ENCODE measurements around the gene PLPPR1. TPM values are rescaled to one million over a fixed set of nuclear protein-coding genes. Genes with fewer than 3 reads are reported as not detected.

Gene PLPPR1
- total RNA-seq, 1 donor from 2014 or later: not detected

DNA sequence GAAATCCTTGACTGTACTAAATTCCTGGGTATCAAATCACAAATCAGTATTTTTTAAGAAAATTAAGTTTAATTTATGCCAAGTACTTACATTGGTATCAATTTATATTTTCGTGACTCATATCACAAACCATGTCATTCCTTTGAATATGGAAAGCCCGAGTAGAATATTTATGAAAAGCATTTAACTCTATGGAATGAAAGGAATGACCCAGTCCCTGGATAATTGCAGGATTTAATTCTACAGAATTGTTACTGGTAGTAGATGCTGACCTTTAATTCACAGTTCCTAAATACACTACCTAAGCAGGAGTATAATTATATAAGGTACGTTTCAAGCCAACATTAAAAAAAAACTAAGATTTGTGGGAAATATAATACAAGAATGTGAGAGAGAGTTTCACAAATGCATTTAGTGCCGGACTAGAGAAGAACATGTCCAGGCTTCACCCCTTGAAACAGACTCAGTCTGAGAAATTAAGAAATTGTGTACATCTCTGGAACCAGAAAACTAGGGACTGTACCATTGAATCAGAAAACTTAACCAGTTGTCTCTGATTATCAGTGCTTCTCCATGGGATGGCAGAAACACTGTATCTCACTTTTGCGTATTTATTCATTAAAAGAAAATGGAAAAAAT is 28.5 kb upstream of the PLPPR1 start:
- no peak for DNase-seq (ENCODE audit: extremely low spot score, unreplicated experiment)
- no peak overlapping the region for H3K4me3 Mint-ChIP-seq (ENCODE audit: unreplicated experiment)
- no peaks in the 10 kb centered on the region for H3K36me3 Mint-ChIP-seq (ENCODE audit: unreplicated experiment)
- H3K27me3 Mint-ChIP-seq (ENCODE audit: unreplicated experiment): no peaks in the 10 kb centered on the region
- no peaks in the 10 kb centered on the region for H3K4me1 Mint-ChIP-seq (ENCODE audit: unreplicated experiment)
- no peaks in the 10 kb centered on the region for H3K9me3 Mint-ChIP-seq (ENCODE audit: unreplicated experiment)
- no peak for TF ChIP-seq CTCF (IDR thresholded peaks at IDR 0.05)
- H3K27ac Mint-ChIP-seq (ENCODE audit: unreplicated experiment): no peak overlapping the region

GRCh38 chr9:101005246-101005645 is 23.3 kb upstream of the PLPPR1 start:
- no peak for TF ChIP-seq CTCF (IDR thresholded peaks at IDR 0.05)
- H3K27ac Mint-ChIP-seq (ENCODE audit: unreplicated experiment): no peak overlapping the region
- no peak for DNase-seq (ENCODE audit: extremely low spot score, unreplicated experiment)
- H3K9me3 Mint-ChIP-seq (ENCODE audit: unreplicated experiment): no peaks in the 10 kb centered on the region
- H3K4me1 Mint-ChIP-seq (ENCODE audit: unreplicated experiment): no peaks in the 10 kb centered on the region
- H3K4me3 Mint-ChIP-seq (ENCODE audit: unreplicated experiment): no peak overlapping the region
- no peaks in the 10 kb centered on the region for H3K36me3 Mint-ChIP-seq (ENCODE audit: unreplicated experiment)
- no peaks in the 10 kb centered on the region for H3K27me3 Mint-ChIP-seq (ENCODE audit: unreplicated experiment)

DNA sequence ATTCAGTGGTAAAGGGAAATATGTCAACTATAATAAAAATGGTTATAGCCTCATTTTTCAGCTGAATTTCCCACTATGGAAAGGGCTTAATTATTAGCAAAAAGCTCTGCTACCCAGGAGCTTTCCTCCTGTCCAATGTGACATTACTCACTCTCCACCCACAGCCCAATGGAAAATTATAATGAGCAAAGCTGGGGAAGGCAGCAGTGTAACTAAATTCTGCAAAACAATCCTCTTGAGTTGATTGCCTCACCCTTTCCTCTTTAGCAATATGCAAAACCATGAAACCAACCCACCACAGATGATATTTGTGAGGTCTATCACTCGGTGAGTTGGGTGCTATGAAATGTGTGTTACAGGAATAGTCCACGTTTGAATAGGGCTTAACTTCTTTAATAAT is 14.0 kb upstream of the PLPPR1 start:
- no peaks in the 10 kb centered on the region for H3K36me3 Mint-ChIP-seq (ENCODE audit: unreplicated experiment)
- no peak for TF ChIP-seq CTCF (IDR thresholded peaks at IDR 0.05)
- no peak overlapping the region for H3K27ac Mint-ChIP-seq (ENCODE audit: unreplicated experiment)
- no peaks in the 10 kb centered on the region for H3K27me3 Mint-ChIP-seq (ENCODE audit: unreplicated experiment)
- DNase-seq (ENCODE audit: extremely low spot score, unreplicated experiment): no peak
- no peaks in the 10 kb centered on the region for H3K4me1 Mint-ChIP-seq (ENCODE audit: unreplicated experiment)
- H3K4me3 Mint-ChIP-seq (ENCODE audit: unreplicated experiment): no peak overlapping the region
- no peaks in the 10 kb centered on the region for H3K9me3 Mint-ChIP-seq (ENCODE audit: unreplicated experiment)

DNA sequence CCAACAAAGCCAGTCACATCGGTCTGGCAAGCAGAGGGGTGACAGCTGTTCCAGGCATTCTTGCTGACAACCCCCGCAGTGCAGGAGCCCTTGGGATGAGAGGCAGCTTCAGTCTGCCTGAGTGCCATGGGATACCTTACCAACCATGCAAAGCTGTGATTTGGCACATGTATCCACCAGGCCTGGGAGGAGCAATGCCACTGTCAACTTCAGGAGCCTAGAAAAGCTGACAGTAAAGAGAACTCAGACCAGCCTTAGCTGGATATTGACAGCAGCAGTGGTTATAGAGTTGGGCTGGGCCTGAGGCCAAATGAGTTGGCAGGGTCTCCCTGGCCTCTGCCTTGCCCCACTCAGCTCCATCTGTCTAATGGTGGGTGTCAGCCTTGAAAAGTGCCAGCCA is 10.1 kb upstream of the PLPPR1 start:
- Mint-ChIP-seq H3K9me3 (ENCODE audit: unreplicated experiment) (no peaks in the 10 kb centered on the region), H3K36me3 (ENCODE audit: unreplicated experiment) (no peaks in the 10 kb centered on the region), H3K27ac (ENCODE audit: unreplicated experiment) (no peak overlapping the region), H3K27me3 (ENCODE audit: unreplicated experiment) (peaks cover 3% of the 10 kb centered on the region), H3K4me1 (ENCODE audit: unreplicated experiment) (no peaks in the 10 kb centered on the region), H3K4me3 (ENCODE audit: unreplicated experiment) (no peak overlapping the region)
- no peak for TF ChIP-seq CTCF (IDR thresholded peaks at IDR 0.05)
- DNase-seq (ENCODE audit: extremely low spot score, unreplicated experiment): no peak

DNA sequence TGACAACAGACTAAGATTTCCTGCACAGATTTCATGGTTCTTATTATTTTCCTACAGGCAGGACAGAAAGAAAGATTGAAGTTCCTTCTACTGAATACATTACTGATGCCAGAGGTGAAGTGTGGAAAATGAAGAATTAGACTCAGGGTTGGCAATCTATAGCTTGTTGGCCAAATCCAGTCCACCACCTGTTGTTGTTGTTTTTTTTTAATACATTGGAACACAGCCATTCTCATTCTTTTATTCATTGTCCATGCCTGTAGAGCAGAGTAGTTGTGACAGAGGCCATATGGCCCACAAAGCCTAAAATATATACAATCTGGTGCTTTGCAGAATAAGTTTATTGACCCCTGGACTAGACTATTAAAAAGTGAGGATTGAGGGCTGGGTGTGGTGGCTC is 5.8 kb upstream of the PLPPR1 start:
- Mint-ChIP-seq H3K27ac (ENCODE audit: unreplicated experiment) (no peak overlapping the region), H3K4me1 (ENCODE audit: unreplicated experiment) (no peaks in the 10 kb centered on the region), H3K27me3 (ENCODE audit: unreplicated experiment) (peaks cover 27% of the 10 kb centered on the region), H3K9me3 (ENCODE audit: unreplicated experiment) (no peaks in the 10 kb centered on the region), H3K36me3 (ENCODE audit: unreplicated experiment) (no peaks in the 10 kb centered on the region), H3K4me3 (ENCODE audit: unreplicated experiment) (no peak overlapping the region)
- TF ChIP-seq CTCF (IDR thresholded peaks at IDR 0.05): no peak
- no peak for DNase-seq (ENCODE audit: extremely low spot score, unreplicated experiment)
